ENCODE results near the gene RAB10. TPM values are rescaled to one million over a fixed set of nuclear protein-coding genes. Genes with fewer than 3 reads are reported as not detected.
A peak's percentile ranks its signal among the peaks of the same experiment; 100 is the strongest.

Gene RAB10
- total RNA-seq, 1 donor from 2014 or later, result 238 TPM

DNA sequence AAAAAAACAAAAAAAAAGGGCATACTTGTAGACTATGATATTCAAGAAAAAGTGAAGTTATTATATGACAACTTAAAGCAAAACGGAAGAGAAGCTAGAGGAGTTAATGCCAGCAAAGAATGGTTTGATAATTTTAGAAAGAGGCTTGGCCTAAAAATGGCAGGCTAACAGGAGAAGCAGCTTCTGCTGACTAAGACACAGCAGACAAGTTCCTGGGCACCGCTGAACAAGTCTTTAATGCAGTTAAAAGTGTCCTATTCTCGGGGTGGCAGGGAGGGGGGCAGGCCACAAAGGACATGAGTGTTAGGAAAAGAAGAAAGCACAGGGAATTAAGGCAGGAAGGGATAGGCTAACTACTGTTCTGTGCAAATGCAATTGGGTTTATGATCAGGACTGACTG is 88.7 kb downstream of the RAB10 start:
- H3K4me2 ChIP-seq, result no peak overlapping the region
- peaks cover 77% of the 10 kb centered on the region for H3K79me2 ChIP-seq (ENCODE audit: low read depth)
- peaks cover 30% of the 10 kb centered on the region for H4K20me1 ChIP-seq (ENCODE audit: low read depth)

DNA sequence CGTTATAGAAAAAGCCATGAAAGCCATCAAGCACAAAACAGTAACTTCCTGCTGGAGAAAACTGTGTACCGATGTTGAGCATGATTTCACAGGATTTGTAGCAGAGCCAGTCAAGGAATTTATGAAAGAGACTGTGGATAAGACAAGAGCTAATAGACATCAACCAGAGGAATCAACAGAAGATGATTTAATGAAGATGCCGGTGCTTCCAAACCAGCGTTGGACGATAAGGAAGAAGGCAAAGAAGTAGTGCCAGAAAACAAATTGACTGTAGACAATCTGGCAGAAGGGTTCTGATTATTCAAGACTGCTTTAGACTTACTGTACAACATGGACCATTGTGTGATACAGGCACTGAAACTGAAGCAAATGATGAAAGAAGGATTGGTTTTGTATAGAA is 89.5 kb downstream of the RAB10 start:
- H3K27ac Mint-ChIP-seq, result no peak overlapping the region

More for the DNA sequence above, 88.7 kb downstream of the RAB10 start:
- H3K27ac ChIP-seq, result peak overlapping the region; percentile 70
- no peak overlapping the region for H3K4me3 ChIP-seq
- H2AFZ ChIP-seq (replicated peaks), result no peak overlapping the region
- DNase-seq (ENCODE audit: low spot score), result no peak
- Mint-ChIP-seq H3K4me1 (peaks cover 1% of the 10 kb centered on the region), H3K27me3 (ENCODE audit: insufficient read depth, low read depth) (no peaks in the 10 kb centered on the region), H3K4me3 (no peak overlapping the region), H3K27ac (no peak overlapping the region), H3K36me3 (peaks cover 13% of the 10 kb centered on the region), H3K9me3 (no peaks in the 10 kb centered on the region)
- no peaks in the 10 kb centered on the region for H3K4me1 ChIP-seq
- no peak for TF ChIP-seq EZH2phosphoT487 (IDR thresholded peaks at IDR 0.05)
- H3K9me3 ChIP-seq (ENCODE audit: low read depth), result no peaks in the 10 kb centered on the region
- no peaks in the 10 kb centered on the region for H3K27me3 ChIP-seq
- H3K36me3 ChIP-seq, result no peaks in the 10 kb centered on the region
- H3F3A ChIP-seq (ENCODE audit: low read depth), result peaks cover 4% of the 10 kb centered on the region
- no peak overlapping the region for H3K9ac ChIP-seq

DNA sequence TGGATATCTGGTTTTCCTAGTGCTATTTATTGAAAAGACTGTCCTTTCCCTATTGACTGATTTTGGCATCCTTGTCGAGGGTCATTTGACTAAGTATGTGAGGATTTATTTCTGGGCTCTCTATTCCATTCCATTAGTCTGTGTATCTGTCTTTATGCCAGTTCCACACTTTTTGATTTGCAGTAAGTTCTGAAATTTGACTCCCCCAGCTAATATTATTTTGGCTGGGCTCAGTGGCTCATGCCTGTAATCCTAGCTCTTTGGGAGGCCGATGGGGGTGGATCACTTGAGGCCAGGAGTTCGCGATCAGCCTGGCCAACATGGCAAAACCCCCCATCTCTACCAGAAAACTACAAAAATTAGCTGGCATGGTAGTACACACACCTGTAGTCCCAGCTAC is 92.2 kb downstream of the RAB10 start:
- Mint-ChIP-seq H3K36me3 (peaks cover 13% of the 10 kb centered on the region), H3K27me3 (ENCODE audit: insufficient read depth, low read depth) (no peaks in the 10 kb centered on the region), H3K9me3 (no peaks in the 10 kb centered on the region), H3K27ac (no peak overlapping the region), H3K4me1 (peaks cover 4% of the 10 kb centered on the region), H3K4me3 (no peak overlapping the region)
- Histone ChIP-seq H3F3A (ENCODE audit: low read depth) (peaks cover 12% of the 10 kb centered on the region), H3K4me3 (no peak overlapping the region), H3K4me1 (no peaks in the 10 kb centered on the region), H3K36me3 (peaks cover 4% of the 10 kb centered on the region), H3K9me3 (ENCODE audit: low read depth) (no peaks in the 10 kb centered on the region), H3K79me2 (ENCODE audit: low read depth) (peaks cover 59% of the 10 kb centered on the region), H4K20me1 (ENCODE audit: low read depth) (peaks cover 32% of the 10 kb centered on the region), H3K9ac (no peak overlapping the region), H3K27me3 (no peaks in the 10 kb centered on the region), H3K4me2 (no peak overlapping the region), H3K27ac (no peak overlapping the region), H2AFZ (replicated peaks) (no peak overlapping the region)
- DNase-seq (ENCODE audit: low spot score), result no peak
- no peak for TF ChIP-seq EZH2phosphoT487 (IDR thresholded peaks at IDR 0.05)
- no peak for TF ChIP-seq EZH2 (IDR thresholded peaks at IDR 0.05)
- TF ChIP-seq, protein P1, sequence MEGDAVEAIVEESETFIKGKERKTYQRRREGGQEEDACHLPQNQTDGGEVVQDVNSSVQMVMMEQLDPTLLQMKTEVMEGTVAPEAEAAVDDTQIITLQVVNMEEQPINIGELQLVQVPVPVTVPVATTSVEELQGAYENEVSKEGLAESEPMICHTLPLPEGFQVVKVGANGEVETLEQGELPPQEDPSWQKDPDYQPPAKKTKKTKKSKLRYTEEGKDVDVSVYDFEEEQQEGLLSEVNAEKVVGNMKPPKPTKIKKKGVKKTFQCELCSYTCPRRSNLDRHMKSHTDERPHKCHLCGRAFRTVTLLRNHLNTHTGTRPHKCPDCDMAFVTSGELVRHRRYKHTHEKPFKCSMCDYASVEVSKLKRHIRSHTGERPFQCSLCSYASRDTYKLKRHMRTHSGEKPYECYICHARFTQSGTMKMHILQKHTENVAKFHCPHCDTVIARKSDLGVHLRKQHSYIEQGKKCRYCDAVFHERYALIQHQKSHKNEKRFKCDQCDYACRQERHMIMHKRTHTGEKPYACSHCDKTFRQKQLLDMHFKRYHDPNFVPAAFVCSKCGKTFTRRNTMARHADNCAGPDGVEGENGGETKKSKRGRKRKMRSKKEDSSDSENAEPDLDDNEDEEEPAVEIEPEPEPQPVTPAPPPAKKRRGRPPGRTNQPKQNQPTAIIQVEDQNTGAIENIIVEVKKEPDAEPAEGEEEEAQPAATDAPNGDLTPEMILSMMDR (IDR thresholded peaks at IDR 0.05), result no peak

More for the DNA sequence above, 89.5 kb downstream of the RAB10 start:
- Histone ChIP-seq H3K9ac (no peak overlapping the region), H3K79me2 (ENCODE audit: low read depth) (peaks cover 70% of the 10 kb centered on the region), H3K4me1 (no peaks in the 10 kb centered on the region), H3K36me3 (no peaks in the 10 kb centered on the region), H2AFZ (replicated peaks) (no peak overlapping the region), H3K4me3 (no peak overlapping the region), H3K27ac (peak overlapping the region; percentile 70), H3K27me3 (no peaks in the 10 kb centered on the region), H3K4me2 (no peak overlapping the region), H4K20me1 (ENCODE audit: low read depth) (peaks cover 32% of the 10 kb centered on the region), H3K9me3 (ENCODE audit: low read depth) (no peaks in the 10 kb centered on the region), H3F3A (ENCODE audit: low read depth) (peaks cover 4% of the 10 kb centered on the region)
- Mint-ChIP-seq H3K36me3 (peaks cover 16% of the 10 kb centered on the region), H3K9me3 (no peaks in the 10 kb centered on the region), H3K4me3 (no peak overlapping the region), H3K4me1 (peaks cover 4% of the 10 kb centered on the region), H3K27me3 (ENCODE audit: insufficient read depth, low read depth) (no peaks in the 10 kb centered on the region)
- TF ChIP-seq EZH2 (IDR thresholded peaks at IDR 0.05) (no peak), EZH2phosphoT487 (IDR thresholded peaks at IDR 0.05) (no peak)
- TF ChIP-seq, protein P1 (IDR thresholded peaks at IDR 0.05), result no peak
- no peak for DNase-seq (ENCODE audit: low spot score)

DNA sequence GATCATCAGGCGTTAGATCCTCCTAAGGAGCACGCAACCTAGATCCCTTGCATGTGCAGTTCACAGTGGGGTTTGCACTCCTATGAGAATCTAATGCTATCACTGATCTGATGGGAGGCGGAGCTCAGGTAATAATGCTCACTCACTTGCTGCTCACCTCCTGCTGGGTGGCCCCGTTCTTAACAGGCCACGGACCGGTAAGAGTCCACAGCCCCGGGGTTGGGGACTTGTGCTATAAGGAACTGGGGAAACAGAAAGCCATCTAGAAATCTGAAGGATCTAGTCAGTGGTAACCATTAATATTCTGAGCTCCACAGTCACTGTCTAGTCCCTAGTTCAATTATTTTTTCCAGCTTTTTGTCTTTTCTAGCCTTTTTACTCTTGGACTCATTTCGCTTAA is 94.3 kb downstream of the RAB10 start:
- Histone ChIP-seq H2AFZ (replicated peaks) (no peak overlapping the region), H3K36me3 (peaks cover 4% of the 10 kb centered on the region), H3K9ac (no peak overlapping the region), H3K79me2 (ENCODE audit: low read depth) (peaks cover 53% of the 10 kb centered on the region), H3K4me1 (no peaks in the 10 kb centered on the region), H3F3A (ENCODE audit: low read depth) (peaks cover 8% of the 10 kb centered on the region), H3K4me2 (no peak overlapping the region), H3K27me3 (no peaks in the 10 kb centered on the region), H4K20me1 (ENCODE audit: low read depth) (peaks cover 24% of the 10 kb centered on the region), H3K27ac (peak overlapping the region; percentile 14), H3K9me3 (ENCODE audit: low read depth) (no peaks in the 10 kb centered on the region), H3K4me3 (no peak overlapping the region)
- TF ChIP-seq, protein P1 (IDR thresholded peaks at IDR 0.05), result no peak
- TF ChIP-seq EZH2 (IDR thresholded peaks at IDR 0.05), result no peak
- no peak for TF ChIP-seq EZH2phosphoT487 (IDR thresholded peaks at IDR 0.05)
- H3K36me3 Mint-ChIP-seq, result peaks cover 13% of the 10 kb centered on the region
- no peak overlapping the region for H3K27ac Mint-ChIP-seq
- H3K4me1 Mint-ChIP-seq, result peaks cover 5% of the 10 kb centered on the region
- peak; percentile 12 for DNase-seq (ENCODE audit: low spot score)
- no peak overlapping the region for H3K4me3 Mint-ChIP-seq
- no peaks in the 10 kb centered on the region for H3K9me3 Mint-ChIP-seq
- no peaks in the 10 kb centered on the region for H3K27me3 Mint-ChIP-seq (ENCODE audit: insufficient read depth, low read depth)
